ENCODE results near the gene USP24.

USP24 gene

GRCh38 chr1:55140546-55140983 is 74.6 kb downstream of the USP24 start:
- peak; percentile 74 for ATAC-seq (replicated peaks; ENCODE audit: extremely low read depth, poor library complexity, severe bottlenecking)
- peaks cover 30% of the 10 kb centered on the region for H3K36me3 Mint-ChIP-seq (ENCODE audit: insufficient read depth)

GRCh38 chr1:55140137-55140536 is 75.0 kb downstream of the USP24 start:
- DNase-seq (ENCODE audit: low spot score in 2 of 2) (no peak), ATAC-seq (replicated peaks; ENCODE audit: extremely low read depth, poor library complexity, severe bottlenecking) (no peak)
- H3K36me3 Mint-ChIP-seq (ENCODE audit: insufficient read depth): peaks cover 30% of the 10 kb centered on the region
- no peaks in the 10 kb centered on the region for H3K9me3 Mint-ChIP-seq
- no peaks in the 10 kb centered on the region for H3K4me1 Mint-ChIP-seq
- no peaks in the 10 kb centered on the region for H3K27me3 Mint-ChIP-seq
- peak overlapping the region; percentile 86 for H3K27ac Mint-ChIP-seq (ENCODE audit: low read depth)
- H3K4me3 Mint-ChIP-seq: no peak overlapping the region

More at GRCh38 chr1:55140546-55140983, 74.6 kb downstream of the USP24 start:
- H3K4me1 Mint-ChIP-seq: no peaks in the 10 kb centered on the region
- H3K27me3 Mint-ChIP-seq: no peaks in the 10 kb centered on the region
- DNase-seq (ENCODE audit: low spot score in 2 of 2): peak; percentile 22 to 47
- H3K27ac Mint-ChIP-seq (ENCODE audit: low read depth): peak overlapping the region; percentile 86
- no peaks in the 10 kb centered on the region for H3K9me3 Mint-ChIP-seq
- H3K4me3 Mint-ChIP-seq: no peak overlapping the region

GRCh38 chr1:55138823-55139222 is 76.3 kb downstream of the USP24 start:
- Mint-ChIP-seq H3K9me3 (no peaks in the 10 kb centered on the region), H3K36me3 (ENCODE audit: insufficient read depth) (peaks cover 30% of the 10 kb centered on the region), H3K27ac (ENCODE audit: low read depth) (no peak overlapping the region), H3K4me1 (no peaks in the 10 kb centered on the region), H3K4me3 (peak overlapping the region; percentile 17), H3K27me3 (no peaks in the 10 kb centered on the region)
- DNase-seq (ENCODE audit: low spot score in 2 of 2) (no peak), ATAC-seq (replicated peaks; ENCODE audit: extremely low read depth, poor library complexity, severe bottlenecking) (peak; percentile 80)

GRCh38 chr1:55134152-55134808 is 80.9 kb downstream of the USP24 start:
- no peaks in the 10 kb centered on the region for H3K4me1 Mint-ChIP-seq
- H3K4me3 Mint-ChIP-seq: no peak overlapping the region
- DNase-seq (ENCODE audit: low spot score in 2 of 2) (no peak), ATAC-seq (replicated peaks; ENCODE audit: extremely low read depth, poor library complexity, severe bottlenecking) (no peak)
- H3K36me3 Mint-ChIP-seq (ENCODE audit: insufficient read depth): peaks cover 35% of the 10 kb centered on the region
- no peaks in the 10 kb centered on the region for H3K9me3 Mint-ChIP-seq
- no peak overlapping the region for H3K27ac Mint-ChIP-seq (ENCODE audit: low read depth)
- H3K27me3 Mint-ChIP-seq: no peaks in the 10 kb centered on the region

- H3K4me1 Mint-ChIP-seq: peaks cover 15% of the 10 kb centered on the region
- no peaks in the 10 kb centered on the region for H3K27me3 Mint-ChIP-seq
- ATAC-seq (replicated peaks; ENCODE audit: extremely low read depth, poor library complexity, severe bottlenecking) (no peak), DNase-seq (ENCODE audit: low spot score in 2 of 2) (no peak)
- H3K9me3 Mint-ChIP-seq: peaks cover 6% of the 10 kb centered on the region
- peaks cover 38% of the 10 kb centered on the region for H3K36me3 Mint-ChIP-seq (ENCODE audit: insufficient read depth)
- H3K27ac Mint-ChIP-seq (ENCODE audit: low read depth): no peak overlapping the region
- H3K4me3 Mint-ChIP-seq: no peak overlapping the region
Measured at GRCh38 chr1:55131801-55132200, 83.4 kb downstream of the USP24 start.

- ATAC-seq (replicated peaks; ENCODE audit: extremely low read depth, poor library complexity, severe bottlenecking) (no peak), DNase-seq (ENCODE audit: low spot score in 2 of 2) (no peak)
- Mint-ChIP-seq H3K27ac (ENCODE audit: low read depth) (no peak overlapping the region), H3K36me3 (ENCODE audit: insufficient read depth) (peaks cover 44% of the 10 kb centered on the region), H3K27me3 (no peaks in the 10 kb centered on the region), H3K9me3 (peaks cover 6% of the 10 kb centered on the region), H3K4me1 (peaks cover 21% of the 10 kb centered on the region), H3K4me3 (no peak overlapping the region)
Measured at GRCh38 chr1:55131218-55131617, 83.9 kb downstream of the USP24 start.

GRCh38 chr1:55129194-55129728 is 85.9 kb downstream of the USP24 start:
- no peak overlapping the region for H3K4me3 Mint-ChIP-seq
- H3K27ac Mint-ChIP-seq (ENCODE audit: low read depth): peak overlapping the region; percentile 87
- H3K27me3 Mint-ChIP-seq: no peaks in the 10 kb centered on the region
- no peak for ATAC-seq (replicated peaks; ENCODE audit: extremely low read depth, poor library complexity, severe bottlenecking)
- no peak for DNase-seq (ENCODE audit: low spot score in 2 of 2)
- H3K4me1 Mint-ChIP-seq: peaks cover 25% of the 10 kb centered on the region
- H3K36me3 Mint-ChIP-seq (ENCODE audit: insufficient read depth): peaks cover 52% of the 10 kb centered on the region
- H3K9me3 Mint-ChIP-seq: peaks cover 6% of the 10 kb centered on the region

- ATAC-seq (replicated peaks; ENCODE audit: extremely low read depth, poor library complexity, severe bottlenecking): peak; percentile 64
- peak overlapping the region; percentile 87 for H3K27ac Mint-ChIP-seq (ENCODE audit: low read depth)
- peak overlapping the region; percentile 26 for H3K4me3 Mint-ChIP-seq
- H3K9me3 Mint-ChIP-seq: peaks cover 6% of the 10 kb centered on the region
- peaks cover 50% of the 10 kb centered on the region for H3K36me3 Mint-ChIP-seq (ENCODE audit: insufficient read depth)
- no peak for DNase-seq (ENCODE audit: low spot score in 2 of 2)
- peaks cover 25% of the 10 kb centered on the region for H3K4me1 Mint-ChIP-seq
- H3K27me3 Mint-ChIP-seq: no peaks in the 10 kb centered on the region
Measured at GRCh38 chr1:55128418-55128995, 86.7 kb downstream of the USP24 start.

- Mint-ChIP-seq H3K4me1 (peaks cover 25% of the 10 kb centered on the region), H3K9me3 (peaks cover 6% of the 10 kb centered on the region), H3K27me3 (no peaks in the 10 kb centered on the region), H3K36me3 (ENCODE audit: insufficient read depth) (peaks cover 54% of the 10 kb centered on the region), H3K27ac (ENCODE audit: low read depth) (peak overlapping the region; percentile 87), H3K4me3 (peak overlapping the region; percentile 26)
- peak; percentile 92 for ATAC-seq (replicated peaks; ENCODE audit: extremely low read depth, poor library complexity, severe bottlenecking)
- DNase-seq (ENCODE audit: low spot score in 2 of 2): no peak
Measured at GRCh38 chr1:55127827-55128343, 87.3 kb downstream of the USP24 start.

- ATAC-seq (replicated peaks; ENCODE audit: extremely low read depth, poor library complexity, severe bottlenecking): no peak
- H3K9me3 Mint-ChIP-seq: peaks cover 6% of the 10 kb centered on the region
- H3K4me1 Mint-ChIP-seq: peaks cover 32% of the 10 kb centered on the region
- H3K27me3 Mint-ChIP-seq: no peaks in the 10 kb centered on the region
- no peak overlapping the region for H3K4me3 Mint-ChIP-seq
- peak overlapping the region; percentile 4 for H3K27ac Mint-ChIP-seq (ENCODE audit: low read depth)
- no peak for DNase-seq (ENCODE audit: low spot score in 2 of 2)
- peaks cover 66% of the 10 kb centered on the region for H3K36me3 Mint-ChIP-seq (ENCODE audit: insufficient read depth)
Measured at GRCh38 chr1:55124470-55124869, 90.7 kb downstream of the USP24 start.

GRCh38 chr1:55120538-55120937 is 94.6 kb downstream of the USP24 start:
- DNase-seq (ENCODE audit: low spot score in 2 of 2): no peak
- Mint-ChIP-seq H3K9me3 (no peaks in the 10 kb centered on the region), H3K36me3 (ENCODE audit: insufficient read depth) (peaks cover 72% of the 10 kb centered on the region), H3K27me3 (no peaks in the 10 kb centered on the region), H3K4me3 (no peak overlapping the region), H3K27ac (ENCODE audit: low read depth) (no peak overlapping the region), H3K4me1 (peaks cover 12% of the 10 kb centered on the region)
- ATAC-seq (replicated peaks; ENCODE audit: extremely low read depth, poor library complexity, severe bottlenecking): no peak

GRCh38 chr1:55118651-55119329 is 96.4 kb downstream of the USP24 start:
- Mint-ChIP-seq H3K9me3 (no peaks in the 10 kb centered on the region), H3K36me3 (ENCODE audit: insufficient read depth) (peaks cover 73% of the 10 kb centered on the region), H3K4me3 (no peak overlapping the region), H3K27me3 (no peaks in the 10 kb centered on the region), H3K4me1 (peaks cover 20% of the 10 kb centered on the region), H3K27ac (ENCODE audit: low read depth) (peak overlapping the region; percentile 2)
- DNase-seq (ENCODE audit: low spot score in 2 of 2) (no peak), ATAC-seq (replicated peaks; ENCODE audit: extremely low read depth, poor library complexity, severe bottlenecking) (no peak)

All from central memory CD8-positive, alpha-beta T cell (primary cell).